Activated CD4-positive, alpha-beta T cell treated with anti-CD3 and anti-CD28 coated beads for 4 hours (primary cell): ENCODE data around the gene PLA2R1.

Source experiments
- DNase-seq, 2 donors: peaks; one replicate each; pipeline ENCODE4 v3.0.0-alpha.2; 2020

PLA2R1 gene

DNA sequence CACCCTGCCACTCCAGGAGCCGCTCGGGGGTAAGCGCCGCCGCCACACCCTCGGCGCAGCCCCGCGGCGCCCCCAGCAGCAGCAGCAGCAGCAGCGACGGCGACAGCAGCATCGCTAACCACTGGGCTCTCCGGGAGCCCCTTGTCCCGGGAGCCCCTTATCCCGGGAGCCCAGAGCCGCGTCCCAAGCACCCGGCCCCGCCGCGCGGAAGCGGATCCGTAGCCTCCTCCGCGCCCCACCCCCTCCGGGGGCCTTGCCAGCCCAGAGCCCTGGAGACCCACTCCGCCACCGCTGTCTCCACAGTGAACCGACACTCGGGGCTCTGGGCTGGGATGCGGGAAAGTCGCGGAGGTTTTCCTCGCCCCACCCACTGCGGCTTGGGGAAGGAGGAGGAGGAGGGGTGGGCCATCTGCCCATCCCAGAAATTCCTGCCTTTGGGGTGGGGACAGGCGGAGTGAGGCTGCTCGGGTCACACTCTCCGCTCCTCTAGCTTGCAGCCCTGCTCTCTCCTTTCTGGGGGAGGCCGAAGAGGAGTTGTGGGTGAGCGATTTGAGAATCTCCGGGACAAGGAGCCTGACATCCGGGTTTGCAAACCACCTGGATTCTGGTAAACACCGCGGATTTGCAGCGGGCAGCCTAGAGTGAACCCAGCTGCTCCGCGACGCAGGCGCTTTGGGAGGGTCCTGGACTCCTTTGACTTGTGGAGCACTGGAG lies at the start of gene PLA2R1:
Gene PLA2R1 (minus strand): TSS at position 324 of the 714 bp plus-strand sequence. CDS start 212 bp downstream, at position 112.
- no peak for DNase-seq

DNA sequence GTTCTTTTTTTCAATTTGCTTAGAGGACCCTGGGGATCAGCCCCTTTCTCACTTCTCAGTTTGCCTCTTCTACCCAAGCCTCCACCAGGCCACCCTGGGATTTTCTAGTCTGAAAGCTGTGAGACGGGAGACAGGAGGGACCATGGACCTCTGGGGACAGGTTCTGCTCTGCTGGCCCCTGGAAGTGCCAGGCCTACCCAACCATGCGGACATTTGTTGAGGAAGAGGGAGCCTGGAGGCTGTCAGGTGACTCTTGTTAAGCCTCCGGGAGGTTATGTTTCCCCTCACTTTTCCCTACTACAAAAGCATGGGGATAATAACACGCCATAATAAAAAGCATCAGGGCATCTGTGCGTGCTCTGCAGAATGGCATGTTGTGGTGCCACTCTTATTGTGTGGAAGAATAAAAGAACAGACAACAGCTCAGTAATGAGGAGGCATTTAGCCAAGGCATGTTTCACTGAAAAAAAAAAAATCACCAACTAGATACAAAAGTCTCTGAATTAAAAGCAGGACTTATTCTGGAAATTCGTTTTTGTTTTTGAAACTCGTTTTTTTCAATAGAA lies 48.3 kb upstream of the PLA2R1 start:
- no peak for DNase-seq

DNA sequence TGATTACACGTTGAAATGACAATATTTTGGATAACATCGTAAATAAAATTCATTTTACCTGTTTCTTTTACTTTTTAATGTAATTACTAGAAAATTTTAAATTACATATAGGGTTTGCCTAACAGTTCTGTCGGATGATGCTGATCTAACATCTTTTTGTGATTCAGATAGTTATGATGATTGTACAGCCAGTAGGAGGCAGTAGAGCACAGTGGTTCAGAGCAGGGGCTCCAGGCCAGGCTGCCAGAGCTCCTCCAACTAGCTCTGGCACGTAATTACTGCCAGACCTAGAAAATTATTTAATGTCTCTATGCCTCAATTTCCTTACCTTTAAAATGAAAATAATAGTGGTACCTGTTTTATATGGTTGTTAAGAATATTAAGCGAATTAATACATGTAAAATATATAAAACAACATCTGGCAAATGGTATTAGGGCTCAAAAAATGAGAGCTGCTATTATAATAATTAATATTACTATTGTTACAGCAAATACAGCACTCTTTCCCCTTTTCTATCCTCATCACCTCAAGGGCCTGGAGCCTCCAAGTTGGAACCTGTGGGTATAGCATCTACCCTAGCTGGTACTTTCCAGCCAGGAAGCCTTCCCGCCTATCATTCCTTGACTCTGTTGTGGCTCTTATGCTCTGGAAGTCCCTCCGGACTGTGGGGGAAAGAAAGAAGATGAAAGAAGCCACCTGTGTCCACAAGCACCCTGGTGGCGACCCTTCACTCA lies 47.7 kb upstream of the PLA2R1 start:
- DNase-seq = peak; percentile 47 to 49

DNA sequence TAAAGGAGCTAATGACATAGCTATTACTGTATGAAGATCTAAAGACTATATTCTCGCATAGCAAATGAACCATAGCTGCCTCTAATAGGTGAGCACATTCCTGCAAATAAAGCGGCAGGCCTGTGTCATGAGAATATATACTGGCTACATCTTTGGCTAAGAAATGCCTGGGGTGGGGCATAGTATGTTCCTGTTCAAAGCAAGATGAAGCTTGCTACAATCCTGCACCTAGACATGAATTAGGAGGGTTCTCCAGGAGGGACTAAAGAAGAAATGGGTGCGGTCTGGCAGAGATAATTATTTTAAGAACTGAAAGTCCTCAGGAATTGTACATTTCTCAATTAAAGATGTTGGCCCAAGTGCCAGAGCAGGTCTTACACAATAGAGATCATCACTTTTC lies 46.8 kb upstream of the PLA2R1 start:
- DNase-seq = no peak

DNA sequence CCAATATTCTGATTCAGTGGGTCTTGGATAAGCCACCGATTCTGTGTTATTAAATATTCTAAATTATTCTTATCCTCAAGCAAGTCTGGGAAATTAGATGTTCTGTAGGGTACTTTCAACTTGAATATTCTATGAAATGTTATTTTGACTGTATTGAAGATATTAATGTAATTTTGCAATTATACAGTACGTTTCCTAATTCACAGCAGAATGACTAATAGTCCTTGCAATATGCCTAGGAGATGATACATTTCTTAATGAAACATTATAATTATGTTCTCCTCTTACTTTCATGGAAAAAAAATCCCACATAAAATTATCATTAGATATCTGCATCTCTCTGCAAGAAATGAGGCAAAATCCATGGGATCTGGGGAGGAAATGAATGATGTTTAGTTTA lies 46.2 kb upstream of the PLA2R1 start:
- DNase-seq = no peak

DNA sequence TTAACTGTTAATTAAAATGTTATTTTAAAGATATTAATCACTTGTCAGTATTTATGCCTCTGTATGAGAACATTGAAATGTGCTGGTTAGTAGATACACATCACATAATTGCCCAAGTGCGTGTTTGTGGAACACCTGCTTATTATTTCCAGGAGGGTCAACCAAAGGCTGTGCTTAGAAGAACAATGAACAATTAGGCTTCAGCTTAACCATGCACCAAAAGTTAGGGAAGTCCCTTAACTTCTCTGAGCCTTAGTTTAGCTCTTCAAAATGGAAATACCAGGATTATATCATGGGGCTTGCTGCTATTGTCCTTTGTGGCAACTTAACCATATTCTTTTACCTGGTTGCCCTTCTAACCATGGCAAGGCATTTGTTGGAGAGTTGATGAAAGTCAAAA lies 43.0 kb upstream of the PLA2R1 start:
- DNase-seq = no peak

DNA sequence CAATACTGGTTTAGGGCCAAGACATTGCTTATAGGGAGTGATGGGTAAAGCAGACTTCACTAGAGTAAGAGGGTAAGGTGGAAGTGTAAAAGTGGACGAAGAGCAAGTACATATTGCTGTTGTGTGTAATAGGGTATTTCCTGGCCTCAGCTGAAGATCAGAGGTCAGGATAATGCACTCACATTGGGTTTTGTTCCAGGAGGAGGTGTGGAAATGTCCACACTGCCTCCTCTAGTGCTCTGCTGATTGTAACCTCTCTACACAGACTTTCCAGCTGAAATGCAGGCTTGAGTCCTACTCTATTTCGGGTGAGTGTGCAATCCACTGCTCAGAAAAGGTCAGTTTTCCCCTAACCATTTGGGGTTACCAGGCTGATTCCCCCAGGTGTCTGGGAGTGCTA lies 41.7 kb upstream of the PLA2R1 start:
- no peak for DNase-seq

DNA sequence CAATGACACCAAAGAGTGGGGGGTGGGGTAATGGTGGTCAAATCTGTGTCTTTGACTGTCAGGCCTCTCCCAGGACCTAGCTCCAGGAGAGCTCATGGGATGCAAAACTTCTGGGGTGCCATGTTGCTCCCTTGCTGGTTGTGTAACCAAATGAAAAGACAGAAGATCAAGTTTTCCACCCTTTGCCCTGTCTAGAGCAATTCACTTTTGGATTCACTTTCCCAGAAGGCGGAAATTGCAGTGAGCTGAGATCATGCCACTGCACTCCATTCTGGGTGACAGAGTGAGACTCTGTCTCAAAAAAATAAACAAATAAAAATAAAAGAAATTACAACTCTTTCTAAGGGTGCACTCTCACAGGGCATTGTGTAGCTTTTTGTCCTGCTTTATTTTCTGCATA lies 34.9 kb upstream of the PLA2R1 start:
- DNase-seq = no peak

DNA sequence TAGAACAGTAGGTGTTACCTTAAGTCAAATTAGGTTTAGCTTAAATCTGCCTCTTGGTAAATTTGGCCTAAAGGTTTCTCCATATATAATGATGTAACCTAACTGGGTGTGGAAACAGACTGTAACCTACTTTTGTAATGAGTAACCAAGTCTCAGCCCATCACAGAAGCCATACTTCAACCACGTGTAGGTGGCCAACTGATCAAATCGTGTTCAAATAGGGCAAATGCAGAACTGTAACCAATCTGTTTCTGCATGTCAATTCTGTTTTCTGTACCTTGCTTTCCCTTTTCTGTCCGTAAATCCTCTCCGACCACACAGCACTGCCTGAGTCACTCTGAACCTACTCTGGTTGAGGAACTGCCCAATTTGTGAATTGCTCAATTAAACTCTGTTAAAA lies 34.0 kb upstream of the PLA2R1 start:
- no peak for DNase-seq

DNA sequence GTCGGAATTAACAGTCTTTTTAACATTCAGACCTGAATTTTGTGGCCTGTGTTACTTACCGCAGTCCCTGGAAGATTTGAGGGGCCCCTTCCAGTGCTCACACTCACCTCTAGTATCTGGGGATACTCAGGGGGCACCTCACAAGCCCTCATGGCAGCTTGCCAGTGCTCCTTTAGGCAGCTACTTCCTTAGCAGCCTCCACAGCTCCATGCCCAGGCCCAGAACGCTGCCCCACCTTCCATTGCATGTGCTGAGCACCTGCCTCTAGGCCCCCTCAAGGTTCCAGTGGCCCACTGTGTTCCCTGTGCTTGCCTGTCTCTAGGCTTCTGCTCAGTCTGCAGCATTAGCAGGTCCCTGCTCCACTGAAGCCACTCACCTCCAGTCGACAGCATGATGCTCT lies 30.0 kb upstream of the PLA2R1 start:
- no peak for DNase-seq

DNA sequence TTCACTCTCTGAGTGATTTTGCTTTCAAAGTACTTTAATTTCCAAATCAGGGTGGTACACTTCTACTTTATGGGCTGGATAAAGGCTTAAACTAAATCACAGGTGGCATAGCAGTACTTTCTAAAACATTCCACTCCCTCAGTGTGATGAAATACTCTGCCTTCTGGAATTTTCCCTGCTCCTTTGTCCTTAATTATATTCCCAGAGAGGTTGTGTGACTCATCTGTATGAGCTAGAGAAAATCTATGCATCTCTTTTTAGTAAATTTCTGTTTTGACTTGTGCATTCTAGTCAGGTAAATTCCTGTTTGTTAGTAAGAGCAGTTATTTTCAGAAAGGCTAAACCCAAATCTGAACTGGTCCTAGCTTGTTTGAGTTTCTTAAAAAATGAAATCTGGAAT lies 29.0 kb upstream of the PLA2R1 start:
- no peak for DNase-seq

DNA sequence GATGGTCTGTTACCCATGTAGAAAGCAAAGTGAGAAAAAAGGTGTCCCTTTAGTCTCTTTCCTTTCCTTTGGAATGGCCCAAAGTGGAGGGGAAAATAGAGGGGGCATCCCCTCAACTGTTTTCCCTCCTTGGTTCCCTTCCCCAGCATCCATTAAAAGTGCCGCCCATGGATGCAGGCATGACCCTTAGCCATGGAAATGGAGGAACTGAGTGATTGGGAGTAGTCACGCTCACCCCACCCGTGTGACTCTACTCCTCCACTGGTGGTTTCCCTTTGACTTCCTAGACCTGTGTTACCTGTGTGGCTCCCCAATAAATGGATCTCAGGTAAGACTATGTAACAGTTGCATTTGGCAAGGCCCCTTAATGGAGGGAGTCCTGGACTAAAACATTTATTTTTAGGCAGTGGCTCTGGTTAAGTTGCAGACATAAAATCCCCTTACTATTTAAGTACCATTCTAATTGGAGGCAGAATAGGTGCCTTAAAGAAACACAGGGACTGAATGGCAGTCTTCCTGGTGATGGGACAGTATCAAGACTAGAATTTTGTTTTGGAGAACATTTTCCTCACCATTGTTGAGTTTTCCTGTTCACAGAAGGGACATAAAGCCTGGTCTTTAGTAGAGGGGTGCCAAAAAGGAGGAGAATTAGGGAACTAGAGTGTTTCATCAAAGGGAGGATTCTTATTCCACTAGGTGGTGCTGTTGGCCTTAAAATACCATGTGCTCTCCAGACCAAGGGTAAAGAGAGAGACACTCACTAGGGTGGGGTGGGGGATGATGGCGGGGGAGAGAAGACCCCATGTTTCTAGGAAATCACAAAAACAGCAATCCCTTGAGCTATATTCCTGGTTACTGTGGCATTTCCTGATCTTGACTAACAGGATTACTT lies 25.7 kb upstream of the PLA2R1 start:
- DNase-seq = no peak

DNA sequence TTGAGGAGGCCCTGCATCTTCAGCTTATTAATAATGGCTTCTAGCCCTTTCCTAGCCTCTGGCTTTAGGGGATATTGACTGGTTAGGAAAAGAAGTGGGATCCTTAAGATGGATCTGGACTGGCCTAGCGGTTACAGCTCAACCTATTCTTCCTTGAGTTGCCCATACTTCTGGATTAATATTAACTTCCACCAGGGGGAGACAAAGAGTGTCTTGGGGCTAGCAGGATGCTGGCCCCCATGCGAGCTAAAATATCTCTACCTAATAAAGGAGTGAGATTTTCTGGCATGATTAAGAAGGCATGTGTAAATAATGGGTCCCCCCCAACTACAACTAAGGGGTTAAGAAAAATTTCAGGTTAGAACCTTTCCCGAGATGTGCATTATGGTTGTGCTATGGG lies 23.2 kb upstream of the PLA2R1 start:
- no peak for DNase-seq

DNA sequence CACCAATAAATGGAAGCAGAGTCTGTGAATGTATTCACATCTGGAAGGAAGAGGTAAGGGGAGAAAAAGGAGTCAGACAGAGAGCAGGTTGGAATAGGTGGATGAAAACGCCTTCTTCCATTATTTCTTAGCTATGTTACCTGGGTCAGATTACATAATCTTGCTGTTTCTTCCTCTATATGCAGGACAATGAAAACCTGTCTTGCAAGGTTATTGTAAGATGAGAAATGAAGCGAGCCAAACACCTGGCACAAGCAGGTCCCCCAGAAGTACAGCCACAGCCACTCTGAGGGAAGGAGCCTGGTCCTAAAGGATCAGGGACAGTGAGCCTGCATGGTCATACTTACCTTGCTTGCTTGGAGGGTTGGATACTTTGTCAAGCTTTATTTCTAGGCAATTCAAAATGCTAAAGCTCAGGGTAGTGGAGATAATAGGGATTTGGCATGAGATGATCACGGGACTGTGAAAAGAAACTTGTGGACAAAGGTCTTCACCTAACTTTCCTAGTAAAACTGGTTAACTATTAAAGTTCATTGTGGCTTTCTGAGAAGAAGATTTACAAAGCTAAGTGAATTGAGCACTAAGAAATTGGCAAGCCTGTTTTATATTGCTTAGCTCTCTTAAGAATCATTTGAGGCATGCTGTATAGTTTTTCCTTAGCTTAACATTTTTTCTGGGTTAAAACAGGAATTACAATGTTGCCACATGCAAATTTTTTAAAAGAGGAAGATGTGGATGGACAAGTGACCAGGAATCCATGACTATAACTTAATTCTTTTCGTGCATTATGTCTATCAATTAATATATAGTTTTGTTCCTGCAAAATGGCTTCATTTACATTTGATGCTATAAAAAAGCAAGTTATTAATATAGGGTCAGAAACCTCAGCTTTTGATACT lies 15.7 kb upstream of the PLA2R1 start:
- DNase-seq = no peak

DNA sequence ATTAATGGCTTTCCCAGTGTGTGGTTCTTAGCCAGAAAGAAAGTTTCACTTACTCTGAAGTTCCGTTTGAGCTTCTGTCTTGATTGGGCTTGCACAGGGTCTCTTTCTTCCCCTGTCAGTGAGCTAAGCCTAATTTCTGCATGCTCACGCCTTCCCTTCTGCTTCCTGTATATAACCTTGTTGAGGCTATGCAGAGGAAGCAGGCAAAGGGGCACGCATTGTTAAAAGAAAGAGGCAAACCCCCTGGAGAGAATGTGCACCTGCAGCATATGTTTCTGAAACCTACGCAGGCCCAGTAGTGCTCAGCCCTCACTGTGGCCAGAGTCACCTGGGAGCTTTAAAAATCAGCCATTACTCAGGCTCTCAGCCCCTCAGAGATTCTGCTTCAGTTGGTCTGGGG lies 14.5 kb upstream of the PLA2R1 start:
- no peak for DNase-seq

DNA sequence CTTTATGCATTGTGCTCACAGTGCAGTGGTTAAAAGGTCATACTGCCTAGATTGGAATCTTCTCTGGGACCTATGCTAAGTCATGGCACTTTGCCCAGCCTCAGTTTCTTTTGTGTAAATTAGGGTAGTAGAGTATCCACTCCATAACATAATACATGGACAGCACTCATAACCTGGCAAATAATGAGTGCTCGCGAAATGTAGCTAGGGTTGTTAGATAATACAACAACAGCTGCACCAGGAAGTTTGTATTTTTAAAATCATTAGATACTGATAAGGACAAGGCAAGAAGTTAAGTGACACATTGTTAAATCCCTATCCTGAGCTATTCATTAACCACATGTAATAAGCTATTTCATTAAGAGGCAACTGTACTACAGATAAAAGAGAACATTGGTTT lies 13.8 kb upstream of the PLA2R1 start:
- DNase-seq = no peak

DNA sequence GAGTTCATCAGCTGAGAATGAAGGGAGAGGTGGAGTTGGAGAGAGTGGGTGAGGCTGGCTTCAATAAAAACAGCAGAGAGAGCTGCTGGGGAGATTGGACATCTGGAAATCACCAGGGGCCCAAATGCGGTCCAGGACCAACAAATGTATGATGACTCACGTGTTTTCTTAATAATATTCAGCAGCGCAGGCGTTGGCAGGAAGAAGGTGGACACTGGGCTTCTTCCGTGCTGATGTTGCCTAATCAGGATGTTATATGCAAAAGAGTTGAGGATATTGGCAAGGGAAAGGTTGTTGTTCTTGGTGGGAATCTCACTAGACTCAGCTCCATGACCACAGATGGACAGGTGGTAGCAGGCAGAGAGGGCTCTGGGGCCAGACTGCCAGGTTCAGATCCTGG lies 12.8 kb upstream of the PLA2R1 start:
- DNase-seq = no peak

DNA sequence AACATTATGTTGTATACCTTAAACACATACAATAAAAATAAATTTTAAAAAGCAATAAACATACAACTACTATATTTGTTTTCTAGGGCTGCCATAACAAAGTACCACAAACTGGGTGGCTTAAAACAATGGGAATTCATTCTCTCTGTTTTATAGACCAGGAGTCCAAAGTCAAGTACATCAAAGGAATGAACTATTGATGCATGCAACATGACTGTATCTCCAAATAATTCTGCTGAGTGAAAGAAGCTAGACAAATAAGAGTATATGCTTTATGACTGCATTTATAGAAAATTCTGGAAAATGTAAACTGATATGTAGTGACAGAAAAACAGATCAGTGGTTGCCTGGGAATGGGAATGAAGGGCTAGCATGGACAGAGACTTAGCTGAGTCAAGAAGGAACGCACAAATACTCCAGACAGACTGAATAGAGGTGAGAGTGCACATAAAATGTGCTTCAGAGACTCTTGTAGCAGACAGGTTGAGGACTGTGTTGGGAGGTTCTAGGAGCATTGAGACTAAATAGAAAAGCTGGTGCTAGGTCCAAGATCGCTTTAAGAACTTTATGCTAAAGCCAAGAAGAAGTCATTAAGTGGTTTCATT lies 11.0 kb upstream of the PLA2R1 start:
- DNase-seq = no peak

DNA sequence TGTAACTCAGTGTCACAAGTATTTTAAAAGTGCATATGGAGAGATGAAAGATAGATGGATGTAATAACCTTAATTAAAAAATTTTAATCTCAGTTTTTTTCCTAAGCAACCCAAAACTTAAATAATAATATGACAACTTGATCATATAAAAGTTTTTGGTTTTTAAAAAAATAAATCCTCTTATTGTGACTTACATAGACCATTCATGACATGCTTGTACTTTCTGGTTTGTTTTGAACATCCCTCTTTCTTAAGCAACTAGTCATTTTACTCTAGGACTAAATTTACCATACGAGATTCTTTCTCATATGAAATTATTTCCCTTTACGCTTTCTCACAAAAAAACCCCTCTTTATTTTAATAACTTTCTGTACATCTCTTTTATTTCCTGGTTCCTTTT lies 6.5 kb upstream of the PLA2R1 start:
- no peak for DNase-seq

DNA sequence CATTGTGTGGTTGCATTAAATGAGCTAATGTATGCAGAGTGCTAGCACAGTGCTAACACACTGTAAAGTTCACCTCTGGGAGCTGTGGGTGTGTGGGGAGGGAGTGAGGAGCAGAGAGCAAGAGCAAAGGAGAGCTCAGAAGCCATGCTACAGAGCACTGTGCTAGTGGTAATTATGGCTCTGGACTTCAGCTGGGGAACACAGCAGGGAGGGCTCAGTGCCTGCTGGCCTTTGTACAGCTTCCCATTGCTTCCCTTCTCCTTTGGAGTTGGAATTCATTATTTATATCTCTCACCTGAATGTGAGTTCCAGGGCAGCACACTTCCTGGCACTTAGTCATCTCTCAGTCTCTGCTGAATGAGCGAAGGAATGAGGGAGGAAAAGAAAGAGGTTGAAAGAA lies 2.5 kb upstream of the PLA2R1 start:
- no peak for DNase-seq

DNA sequence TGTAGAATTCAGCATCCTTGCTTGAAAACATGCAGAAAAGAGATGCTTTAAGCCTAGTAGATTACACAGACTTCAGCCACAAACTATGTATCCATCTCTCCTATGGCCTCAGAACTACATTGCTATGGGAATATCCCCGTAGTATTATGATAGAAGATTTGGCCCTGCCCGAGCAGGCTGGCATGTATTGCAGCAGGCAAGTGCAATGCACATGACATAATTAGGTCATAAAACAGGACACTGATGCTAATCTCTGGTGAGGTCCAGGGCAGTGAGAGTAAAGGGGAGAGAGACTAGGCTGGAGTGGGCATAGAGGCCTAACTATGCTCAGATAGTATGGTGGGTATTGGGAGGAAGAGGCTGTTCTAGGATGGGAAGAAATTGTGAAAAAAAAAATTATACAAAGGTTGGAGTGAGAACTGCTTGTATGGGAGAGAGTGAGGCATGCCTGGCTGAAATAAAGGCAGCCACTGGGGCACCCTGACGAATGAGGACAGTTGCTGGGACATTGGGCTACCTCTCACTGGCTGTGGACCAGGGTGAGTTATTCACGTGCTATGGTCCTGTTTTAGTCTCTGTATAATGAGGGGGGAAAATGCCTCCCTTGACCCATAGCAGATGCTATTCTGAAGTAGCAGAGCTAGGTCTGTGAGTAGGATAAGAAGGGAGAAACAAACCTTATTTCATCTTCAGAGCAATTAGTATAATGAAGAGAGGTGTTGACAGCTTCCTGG lies 1.6 kb upstream of the PLA2R1 start:
- DNase-seq = no peak
